NCI-H524 treated with DMSO at 0.1 percent for 48 hours (cell line): ENCODE results near the gene HSPA6.
"Not testable (repeated sequence)": the region's sequence is repeated elsewhere in the genome, so short reads cannot be mapped to it uniquely, and the experiment has no call there.

Experiments
- DNase-seq: peaks from one replicate; lab custom pipeline; 2025; lab: John Stamatoyannopoulos, UW

Gene HSPA6

DNA sequence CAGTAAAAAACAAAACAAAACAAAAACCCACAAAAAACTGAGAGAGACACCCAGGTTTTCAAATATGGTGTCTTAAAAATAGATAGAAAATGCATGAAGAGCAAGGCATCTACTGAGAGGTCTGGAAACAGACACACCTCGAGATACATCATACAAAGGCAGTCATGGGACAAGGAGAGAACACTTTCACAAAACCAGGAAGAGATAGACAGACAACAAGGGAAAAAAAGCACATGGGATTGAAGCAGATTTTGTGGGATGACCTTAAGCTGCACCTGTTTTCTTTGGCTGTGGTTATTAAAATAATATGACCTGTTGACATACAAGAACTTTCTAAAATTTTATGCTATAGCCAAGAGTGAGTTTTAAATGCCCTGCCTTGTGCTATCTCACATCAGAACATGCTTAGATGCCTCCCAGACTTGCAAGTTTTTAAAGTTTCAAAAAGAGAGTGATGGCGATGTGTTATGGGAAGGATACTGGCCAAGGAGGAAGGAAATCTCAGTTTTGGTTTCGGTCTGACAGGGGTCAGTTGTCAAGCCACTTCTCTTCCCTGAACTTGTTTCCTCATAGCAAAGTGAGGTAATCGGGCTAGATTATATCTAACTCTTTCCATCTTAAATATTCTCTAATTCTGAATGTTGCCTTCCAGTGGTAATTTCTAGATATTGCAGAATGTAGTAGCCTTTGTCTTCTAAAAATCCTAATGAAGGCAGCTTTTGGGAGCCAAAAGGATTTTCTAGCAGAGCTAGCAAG, 36.8 kb downstream of the HSPA6 start:
- not testable (repeated sequence) for DNase-seq

GRCh38 chr1:161562441-161562840, 38.1 kb downstream of the HSPA6 start:
- DNase-seq, result not testable (repeated sequence)

DNA sequence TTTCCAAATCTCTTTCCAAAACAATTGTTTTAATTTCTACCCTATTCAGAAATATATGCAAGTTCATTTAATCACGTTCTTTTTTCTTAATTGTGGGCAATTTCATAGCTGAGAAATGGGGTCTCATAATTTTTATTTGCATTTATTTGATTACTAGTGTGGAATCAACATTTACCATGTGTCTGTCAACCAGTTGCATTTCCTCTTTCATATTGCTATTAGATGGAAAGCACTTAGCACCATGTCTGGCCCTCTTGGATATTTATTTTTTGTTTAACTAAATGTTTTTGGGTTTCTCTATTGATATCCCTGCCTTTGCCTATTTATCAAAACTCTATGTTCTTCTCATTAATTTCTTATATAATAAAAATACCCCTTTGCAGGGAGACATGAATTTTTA, 39.2 kb downstream of the HSPA6 start:
- not testable (repeated sequence) for DNase-seq

- DNase-seq, result not testable (repeated sequence)
Measured at GRCh38 chr1:161566602-161566960, 42.2 kb downstream of the HSPA6 start.

DNA sequence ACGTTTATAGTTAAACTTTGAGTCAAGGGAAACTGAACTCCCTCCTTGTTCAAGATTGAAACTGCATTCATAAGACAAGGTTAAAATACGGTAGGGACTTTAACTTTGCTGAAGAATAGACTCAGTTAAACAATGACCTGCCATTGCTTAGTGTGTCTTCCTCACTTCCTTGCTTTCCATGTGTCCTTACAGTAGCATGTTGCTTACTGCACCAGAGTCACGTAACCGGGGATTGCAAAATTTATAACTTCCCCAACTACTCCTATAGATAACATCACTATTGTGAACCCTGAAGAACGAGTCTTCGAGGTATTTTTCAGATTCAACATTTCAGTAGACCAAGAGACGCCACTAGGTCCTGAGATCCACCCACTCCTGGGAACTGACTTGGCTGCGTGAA, 47.4 kb downstream of the HSPA6 start:
- not testable (repeated sequence) for DNase-seq
